NCI-H345 treated with DMSO at 0.1 percent for 48 hours (cell line): ENCODE data around the gene SLC4A1.

ENCODE experiments used
- DNase-seq: peaks from one replicate; lab custom pipeline; 2025; ENCODE audit not compliant: unreplicated experiment; lab: John Stamatoyannopoulos, UW

SLC4A1 gene

GRCh38 chr17:44267818-44268490 is at the start of gene SLC4A1:
Gene SLC4A1 (minus strand): TSS chr17:44268135. CDS start chr17:44262866, 5,269 bp downstream.
- no peak for DNase-seq

DNA sequence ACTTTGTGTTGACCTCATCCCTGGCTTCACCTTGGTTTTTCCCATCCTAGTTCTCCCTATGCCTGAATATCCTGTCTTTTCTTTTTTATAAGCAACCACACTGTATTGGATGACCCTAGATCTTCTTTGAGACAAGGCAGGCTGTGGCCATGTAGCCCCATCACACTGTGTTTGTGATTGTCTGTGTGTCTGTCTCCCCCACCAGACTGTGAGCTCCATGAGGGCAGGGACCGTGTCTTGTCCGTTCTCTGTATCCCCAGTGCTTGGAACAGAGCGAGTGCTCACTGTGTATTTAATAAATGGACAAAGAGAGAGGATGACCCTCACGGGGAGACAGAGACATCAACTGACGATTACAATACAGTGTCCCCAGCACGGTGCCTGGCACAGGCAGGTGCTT is 49.6 kb upstream of the SLC4A1 start:
- DNase-seq = no peak

- DNase-seq = no peak
Observed at GRCh38 chr17:44315760-44316731, 48.1 kb upstream of the SLC4A1 start.

- no peak for DNase-seq
Observed at GRCh38 chr17:44314869-44315661, 47.1 kb upstream of the SLC4A1 start.

DNA sequence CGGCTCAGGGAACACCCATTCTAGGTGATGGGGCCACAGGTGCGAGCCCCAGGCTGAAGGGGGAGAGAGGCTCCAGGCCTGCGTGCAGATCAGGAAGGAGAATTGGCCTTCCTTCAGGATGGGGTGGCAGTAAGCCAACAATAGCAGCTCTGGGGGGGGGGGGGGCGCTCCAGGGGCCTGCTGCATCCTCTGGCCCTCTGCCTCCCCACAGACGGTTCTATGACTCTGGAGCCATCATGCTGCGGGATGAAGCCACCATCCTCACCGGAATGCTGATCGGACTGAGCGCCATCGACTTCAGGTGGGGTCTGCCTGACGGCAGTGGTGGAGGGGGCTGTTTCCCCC is 46.6 kb upstream of the SLC4A1 start:
- DNase-seq = no peak

GRCh38 chr17:44314031-44314430 is 46.1 kb upstream of the SLC4A1 start:
- no peak for DNase-seq

DNA sequence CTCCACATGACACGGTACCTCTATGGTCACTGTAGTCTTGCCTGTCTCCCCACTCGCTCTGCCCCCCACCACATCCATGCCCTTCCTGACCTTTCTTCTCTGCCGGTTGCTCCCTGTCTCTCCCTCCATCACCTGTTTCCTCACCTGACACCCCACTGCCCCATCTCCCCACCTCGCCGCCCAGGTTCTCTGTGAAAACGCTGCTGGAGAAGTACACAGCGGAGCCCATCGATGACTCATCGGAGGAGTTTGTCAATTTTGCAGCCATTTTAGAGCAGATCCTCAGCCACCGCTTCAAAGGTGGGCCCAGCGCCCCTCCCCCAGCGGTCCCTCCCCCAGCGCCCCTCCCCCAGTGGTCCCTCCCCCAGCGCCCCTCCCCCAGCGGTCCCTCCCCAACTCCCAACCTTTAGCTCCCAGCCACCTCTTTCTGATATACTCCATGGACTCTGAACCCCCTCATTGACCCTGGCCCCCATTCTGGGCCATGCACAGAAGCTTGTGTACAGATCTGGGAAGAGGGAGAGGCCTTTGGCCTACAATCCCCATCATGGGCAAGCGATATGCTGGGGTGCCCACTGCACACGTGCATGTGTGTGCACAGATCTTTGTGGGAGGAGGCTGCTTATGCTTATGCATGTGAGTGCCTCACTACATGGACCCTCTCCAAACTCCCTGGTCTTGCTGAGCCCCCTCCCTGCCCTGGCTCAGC is 44.6 kb upstream of the SLC4A1 start:
- DNase-seq = no peak

GRCh38 chr17:44311562-44312181 is 43.7 kb upstream of the SLC4A1 start:
- no peak for DNase-seq

DNA sequence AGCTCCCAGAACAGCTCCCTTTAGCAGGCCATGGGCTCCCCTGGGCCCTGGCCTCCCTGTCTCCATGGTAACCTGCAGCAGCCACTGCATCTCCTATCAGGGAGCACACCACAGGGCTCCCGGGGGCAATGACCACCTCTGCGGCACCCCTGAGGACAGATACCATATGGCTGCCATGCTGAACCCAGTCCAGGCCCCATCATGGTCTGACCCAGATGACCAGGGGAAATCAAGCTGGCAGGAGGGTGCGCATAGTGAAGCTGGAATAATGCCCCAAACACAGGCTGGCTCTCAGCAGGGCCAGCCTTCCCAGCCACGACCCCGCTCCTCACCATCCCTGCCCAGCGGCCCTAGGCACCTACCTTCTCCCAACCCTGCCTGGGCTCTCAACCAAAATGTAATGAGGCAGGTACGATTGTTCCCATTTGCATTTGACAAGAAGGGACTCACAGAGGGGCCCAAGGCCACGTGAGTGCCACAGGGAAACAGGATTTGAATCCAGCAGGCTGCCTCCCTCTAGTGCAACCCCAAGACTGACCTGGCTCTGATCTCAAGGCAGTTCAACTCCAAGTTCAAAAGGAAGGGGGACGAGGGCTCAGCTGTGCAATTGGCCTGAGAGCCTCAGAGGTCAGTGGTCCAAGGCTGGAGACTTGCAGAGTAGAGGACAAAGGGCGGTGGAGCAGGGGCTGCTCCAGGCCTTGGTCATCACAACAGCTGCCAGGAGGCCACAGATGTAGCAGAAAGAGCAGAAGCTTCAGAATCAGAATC is 42.9 kb upstream of the SLC4A1 start:
- no peak for DNase-seq

GRCh38 chr17:44310188-44310587 is 42.3 kb upstream of the SLC4A1 start:
- DNase-seq = no peak

GRCh38 chr17:44309472-44309871 is 41.5 kb upstream of the SLC4A1 start:
- DNase-seq = no peak

DNA sequence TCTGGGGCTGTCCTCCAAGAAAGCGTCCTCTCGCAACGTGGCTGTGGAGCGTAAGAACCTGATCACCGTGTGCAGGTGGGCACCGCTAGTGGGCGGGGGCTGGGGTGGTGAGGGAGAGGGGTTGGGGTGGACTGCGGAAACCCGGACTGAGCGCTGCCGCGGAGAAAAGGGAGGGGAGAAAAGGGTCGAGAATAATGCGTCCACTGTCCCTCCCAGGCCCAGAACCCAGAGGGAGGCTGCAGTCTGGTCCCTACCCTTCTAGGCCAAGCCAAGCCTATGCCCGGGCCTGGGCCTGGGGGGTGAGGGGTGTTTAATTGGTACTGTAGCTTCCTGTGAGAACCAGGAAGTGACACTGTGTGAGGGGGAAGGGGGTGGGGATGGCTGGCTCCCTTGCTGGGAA is 40.9 kb upstream of the SLC4A1 start:
- DNase-seq = no peak

DNA sequence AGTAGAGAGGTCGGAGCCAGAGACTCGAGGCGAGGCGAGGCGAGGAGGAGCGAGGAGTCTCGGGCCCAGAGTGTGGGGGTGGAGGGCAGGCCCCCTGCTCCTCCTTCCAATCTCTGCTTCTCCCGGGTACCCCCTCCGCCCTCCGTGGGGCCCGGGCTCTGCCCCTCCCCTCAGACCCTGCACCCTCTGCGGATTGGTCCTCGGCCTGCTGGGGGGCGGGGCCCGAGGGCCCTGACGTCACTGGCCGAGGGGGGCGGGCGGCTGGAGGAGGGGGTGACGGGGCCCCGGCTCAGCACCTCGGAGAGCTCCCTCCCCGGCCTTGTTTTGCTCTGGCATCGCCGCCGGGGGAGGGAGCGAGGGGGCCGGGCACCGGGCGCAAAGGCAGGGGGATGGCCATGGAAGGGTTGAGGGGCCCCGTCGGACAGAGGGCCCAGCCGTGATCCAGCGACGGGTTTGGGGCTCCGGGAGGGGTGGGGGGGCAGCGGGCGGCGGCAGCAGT is 40.4 kb upstream of the SLC4A1 start, which contains the start of gene RUNDC3A:
TSS of gene RUNDC3A (plus strand) at position 282 of the 499 bp plus-strand sequence. CDS start 232 bp downstream, outside the sequence.
- peak; percentile 77 for DNase-seq

GRCh38 chr17:44307387-44308186 is 39.7 kb upstream of the SLC4A1 start:
- DNase-seq = peak; percentile 24

- no peak for DNase-seq
Observed at GRCh38 chr17:44304651-44305050, 36.7 kb upstream of the SLC4A1 start.

- no peak for DNase-seq
Observed at GRCh38 chr17:44297975-44298374, 30.0 kb upstream of the SLC4A1 start.

DNA sequence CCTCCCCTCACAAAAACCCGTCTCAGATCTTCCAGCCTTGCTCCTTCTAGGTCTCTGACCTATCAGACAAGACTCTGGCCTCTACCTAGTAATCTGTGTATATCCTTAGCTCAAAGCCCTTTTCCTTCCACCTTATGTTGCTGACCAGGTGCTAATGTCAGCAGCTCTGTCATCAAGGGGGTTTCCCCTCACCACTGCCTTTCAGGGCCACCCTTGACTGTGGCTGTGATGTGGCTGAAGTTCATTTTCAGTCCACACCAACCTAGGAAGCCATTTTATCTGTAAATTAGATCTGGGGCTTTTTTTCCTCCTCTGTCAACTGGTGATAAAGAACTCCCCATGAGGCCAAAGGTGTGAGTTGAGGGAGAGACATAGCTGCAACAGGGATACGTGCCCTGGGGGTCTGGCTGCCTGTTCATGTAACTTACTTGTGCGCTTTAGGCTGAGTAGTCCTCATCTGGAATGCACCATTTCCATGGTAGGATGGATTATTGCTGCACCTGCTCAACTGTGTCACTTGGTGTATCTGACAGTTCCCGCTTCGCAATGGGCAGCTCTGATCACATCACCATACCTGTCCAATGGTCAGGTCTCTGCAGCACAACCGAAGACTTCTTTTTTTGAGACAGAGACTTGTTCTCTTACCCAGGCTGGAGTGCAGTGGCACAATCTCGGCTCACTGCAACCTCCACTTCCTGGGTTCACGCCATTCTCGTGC is 25.7 kb upstream of the SLC4A1 start:
- DNase-seq = no peak

GRCh38 chr17:44287651-44288050 is 19.7 kb upstream of the SLC4A1 start:
- no peak for DNase-seq
